HepG2 (cell line): ENCODE results near the gene RPL3. TPM values are rescaled to one million over a fixed set of nuclear protein-coding genes. Genes with fewer than 3 reads are reported as not detected.
A peak's percentile ranks its signal among the peaks of the same experiment; 100 is the strongest.

ENCODE experiments used
- ATAC-seq: fragments of 200-7000 bp; cut with Tn5 transposase; 3 replicates; pipeline ENCODE4 v1.9.1; 2020; ENCODE audit warnings: mild to moderate bottlenecking, moderate library complexity
- BruUV-seq: library from RNA; stranded (reverse); fragments of 400-500 nt; replicated peaks from 2 replicates; lab custom pipeline; 2021; lab: Mats Ljungman, UMichigan
- CTCF ChIA-PET: fragments of 300-600 bp; formaldehyde crosslinking; extraction: SDS; loops from one replicate; lab custom pipeline; 2021; ENCODE audit warnings: low total read pairs, inconsistent platforms, low intra/inter-chr PET ratio; lab: Yijun Ruan, JAX
- POLR2A ChIA-PET: fragments of 350-600 bp; sonication (Branson Sonifier 250); formaldehyde crosslinking; loops from one replicate; lab custom pipeline; 2020; ENCODE audit warnings: antibody characterized with exemption, inconsistent platforms; lab: Yijun Ruan, JAX
- DNase-seq: peaks from one replicate; pipeline ENCODE4 v3.0.0-alpha.2; 2015; ENCODE audit warnings: low spot score
- FAIRE-seq: peaks from 3 replicates; lab custom pipeline; 2011; peaks lifted over from hg19 to GRCh38; lab: Jason Lieb, UNC
- H2AFZ ChIP-seq: one replicate; pipeline ENCODE4 v1.6.1; 2011; ENCODE audit warnings: low read length, inconsistent platforms
- H3K27ac ChIP-seq: fragments of 300-600 bp; 3 replicates; pipeline ENCODE4 v1.8.0; 2011; ENCODE audit warnings: mixed run types, mild to moderate bottlenecking, mixed read lengths, low read length, inconsistent platforms; ENCODE audit not compliant: insufficient read depth; ENCODE audit errors: extremely low read length
- H3K27me3 ChIP-seq, 2 experiments: fragments of 200-600 bp in 1 of 2; 2 replicates in 1 of 2; 3 replicates in 1 of 2; pipeline versions ENCODE4 v1.6.0 to v1.8.0; 2011; ENCODE audit warnings: low read length in 2 of 2, mild to moderate bottlenecking in 2 of 2, moderate library complexity in 2 of 2, inconsistent platforms in 1 of 2; ENCODE audit not compliant: insufficient read depth in 2 of 2, control insufficient read depth in 1 of 2
- H3K36me3 ChIP-seq, 2 experiments: fragments of 200-600 bp in 1 of 2; replicated peaks in 1 of 2; 2 replicates in 1 of 2; 3 replicates in 1 of 2; pipeline versions ENCODE4 v1.5.1 to v1.8.0; 2011; ENCODE audit warnings: low read length in 2 of 2, inconsistent platforms in 1 of 2; ENCODE audit not compliant: insufficient read depth in 2 of 2, control insufficient read depth in 1 of 2
- H3K4me1 ChIP-seq: 2 replicates; pipeline ENCODE4 v1.5.1; 2012; ENCODE audit warnings: low read length, inconsistent platforms; ENCODE audit not compliant: insufficient read depth
- H3K4me2 ChIP-seq: 2 replicates; pipeline ENCODE4 v1.6.0; 2011; ENCODE audit warnings: low read depth, low read length, inconsistent platforms
- H3K4me3 ChIP-seq, 3 experiments: fragments of 200-600 bp in 1 of 3; sonication (generic), shearing (Covaris generic) in 1 of 3; replicated peaks in 1 of 3; 2 replicates each; pipeline ENCODE4 v1.5.1; 2011 to 2016; ENCODE audit warnings: low read length in 3 of 3, inconsistent platforms in 2 of 3, low read depth in 2 of 3, mild to moderate bottlenecking in 2 of 3, control low read depth in 1 of 3, mixed read lengths in 1 of 3; ENCODE audit not compliant: insufficient read depth in 1 of 3
- H3K79me2 ChIP-seq: one replicate; pipeline ENCODE4 v1.6.1; 2011; ENCODE audit warnings: low read length, inconsistent platforms; ENCODE audit not compliant: insufficient read depth
- H3K9ac ChIP-seq: 2 replicates; pipeline ENCODE4 v1.6.0; 2011; ENCODE audit warnings: mild to moderate bottlenecking, low read depth, low read length, inconsistent platforms; ENCODE audit not compliant: insufficient read depth
- H3K9me3 ChIP-seq: 2 replicates; pipeline ENCODE4 v1.5.1; 2012; ENCODE audit warnings: mild to moderate bottlenecking, low read length
- H4K20me1 ChIP-seq: 2 replicates; pipeline ENCODE4 v1.6.0; 2011; ENCODE audit warnings: inconsistent platforms, mild to moderate bottlenecking, low read length, moderate library complexity; ENCODE audit not compliant: insufficient read depth
- ARNT ChIP-seq: fragments of 450-650 bp; IDR thresholded peaks from 2 replicates; pipeline ENCODE4 v1.6.1; 2017
- BRD4 ChIP-seq: sonication (generic); formaldehyde crosslinking; IDR thresholded peaks from 2 replicates; pipeline ENCODE4 v1.4.0; 2020; ENCODE audit warnings: missing genetic modification reagents
- CCDC6 ChIP-seq: sonication (generic); formaldehyde crosslinking; IDR thresholded peaks from 2 replicates; pipeline ENCODE4 v1.8.1; 2022; ENCODE audit warnings: mild to moderate bottlenecking, missing genetic modification reagents, moderate library complexity
- DRAP1 ChIP-seq: IDR thresholded peaks from 2 replicates; pipeline ENCODE4 v1.6.1; 2016; ENCODE audit warnings: missing genetic modification reagents, missing compliant biosample characterization
- HNRNPL ChIP-seq: fragments of 200-400 bp; formaldehyde crosslinking; IDR thresholded peaks from 2 replicates; pipeline ENCODE4 v1.6.1; 2017; ENCODE audit warnings: mild to moderate bottlenecking, low read depth, low read length
- KDM2A ChIP-seq: sonication (generic); formaldehyde crosslinking; IDR thresholded peaks from 2 replicates; pipeline ENCODE4 v1.4.0; 2020; ENCODE audit warnings: low read depth, missing genetic modification reagents, borderline replicate concordance
- MXD3 ChIP-seq: IDR thresholded peaks from 2 replicates; pipeline ENCODE4 v1.6.1; 2016; ENCODE audit warnings: mild to moderate bottlenecking, missing biosample characterization, missing genetic modification reagents
- NFIC ChIP-seq: IDR thresholded peaks from 2 replicates; pipeline ENCODE4 v1.6.1; 2012; ENCODE audit warnings: mild to moderate bottlenecking, low read length, inconsistent platforms
- PCBP2 ChIP-seq: fragments of 200-400 bp; formaldehyde crosslinking; optimal IDR thresholded peaks from 2 replicates; pipeline ENCODE3; 2018; ENCODE audit warnings: low read length, low read depth; ENCODE audit not compliant: poor library complexity, severe bottlenecking
- POLR2A ChIP-seq, 2 experiments: IDR thresholded peaks; 2 replicates each; pipeline ENCODE4 v1.6.1; 2011; ENCODE audit warnings: low read depth in 2 of 2, low read length in 2 of 2, mild to moderate bottlenecking in 1 of 2, moderate library complexity in 1 of 2; ENCODE audit not compliant: insufficient read depth in 1 of 2
- POLR2G ChIP-seq: fragments of 200-400 bp; formaldehyde crosslinking; IDR thresholded peaks from 2 replicates; pipeline ENCODE4 v1.6.1; 2018; ENCODE audit warnings: mild to moderate bottlenecking, low read depth, low read length, moderate library complexity
- RARG ChIP-seq: sonication (generic); formaldehyde crosslinking; IDR thresholded peaks from 2 replicates; pipeline ENCODE4 v1.4.0; 2020; ENCODE audit warnings: low read depth, mild to moderate bottlenecking, missing genetic modification reagents
- RBM22 ChIP-seq: fragments of 200-400 bp; formaldehyde crosslinking; optimal IDR thresholded peaks from 2 replicates; pipeline ENCODE3; 2017; ENCODE audit warnings: mild to moderate bottlenecking, low read length, moderate library complexity
- REL ChIP-seq: sonication (generic); formaldehyde crosslinking; conservative IDR thresholded peaks from 2 replicates; pipeline ENCODE4 v1.8.0; 2022; ENCODE audit warnings: mild to moderate bottlenecking, missing genetic modification reagents, moderate library complexity
- TBX2 ChIP-seq: sonication (generic); formaldehyde crosslinking; IDR thresholded peaks from 2 replicates; pipeline ENCODE4 v1.5.0; 2020; ENCODE audit warnings: missing genetic modification reagents, mild to moderate bottlenecking, borderline replicate concordance
- TCF12 ChIP-seq, 2 experiments: fragments of 450-650 bp in 1 of 2; sonication (generic) in 1 of 2; formaldehyde crosslinking in 1 of 2; IDR thresholded peaks; 2 replicates each; pipeline versions ENCODE4 v1.6.1 to v1.8.0; 2017 to 2022; ENCODE audit warnings: antibody characterized with exemption in 1 of 2, mild to moderate bottlenecking in 1 of 2, missing genetic modification reagents in 1 of 2, moderate library complexity in 1 of 2
- U2AF1 ChIP-seq: fragments of 200-400 bp; formaldehyde crosslinking; optimal IDR thresholded peaks from 2 replicates; pipeline ENCODE3; 2017; ENCODE audit warnings: mild to moderate bottlenecking, low read depth, low read length
- ZBTB7B ChIP-seq: sonication (generic); formaldehyde crosslinking; IDR thresholded peaks from 2 replicates; pipeline ENCODE4 v1.4.0; 2020; ENCODE audit warnings: missing genetic modification reagents
- ZFP1 ChIP-seq: IDR thresholded peaks from 2 replicates; pipeline ENCODE4 v1.6.1; 2016
- ZMYM3 ChIP-seq: sonication (generic); formaldehyde crosslinking; IDR thresholded peaks from 2 replicates; pipeline ENCODE4 v1.5.1; 2020; ENCODE audit warnings: mild to moderate bottlenecking, missing genetic modification reagents
- ZNF235 ChIP-seq: sonication (generic); formaldehyde crosslinking; IDR thresholded peaks from 2 replicates; pipeline ENCODE4 v1.8.1; 2023; ENCODE audit warnings: mild to moderate bottlenecking, missing genetic modification reagents, borderline replicate concordance
- ZNF260 ChIP-seq: sonication (generic); formaldehyde crosslinking; IDR thresholded peaks from 2 replicates; pipeline ENCODE4 v1.4.0; 2020; ENCODE audit warnings: missing genetic modification reagents, low read depth, mild to moderate bottlenecking, borderline replicate concordance
- ZNF414 ChIP-seq: sonication (generic); formaldehyde crosslinking; IDR thresholded peaks from 2 replicates; pipeline ENCODE4 v1.5.0; 2020; ENCODE audit warnings: missing genetic modification reagents
- ZNF451 ChIP-seq: sonication (generic); formaldehyde crosslinking; IDR thresholded peaks from 2 replicates; pipeline ENCODE4 v1.5.0; 2020; ENCODE audit warnings: mild to moderate bottlenecking, missing genetic modification reagents
- ZNF644 ChIP-seq: IDR thresholded peaks from 2 replicates; pipeline ENCODE4 v1.6.1; 2016; ENCODE audit warnings: low read depth
- ZNF713 ChIP-seq: sonication (generic); formaldehyde crosslinking; IDR thresholded peaks from 2 replicates; pipeline ENCODE4 v1.4.0; 2020; ENCODE audit warnings: mild to moderate bottlenecking, missing genetic modification reagents
- WGBS: methylation state at CpG from one replicate; pipeline ENCODE4 v1.1.6; 2017; ENCODE audit warnings: low lambda C conversion rate; 5-methylcytosine and 5-hydroxymethylcytosine counted together
- in situ Hi-C: cut with HindIII; loops from 2 replicates; pipeline ENCODE4 v1.10.0; 2017; ENCODE audit warnings: low pct_unique_long_range_greater_than_20kb; ENCODE audit not compliant: extremely low pct_ligation_motif_present
- intact Hi-C: fragments of 100-400 bp; cut with micrococcal nuclease; formaldehyde crosslinking; loops from one replicate; pipeline ENCODE4 v1.10.0; 2022; ENCODE audit not compliant: unreplicated experiment
- polyA plus RNA-seq, 8 experiments: library from polyadenylated mRNA; depleted of rRNA in 3 of 8; stranded (reverse) in 7 of 8; unstranded in 1 of 8; fragments of >200 nt; fragmentation: Illumina TruSeq in 4 of 8; extraction: Trizol in 4 of 8; gene quantifications; 2 replicates each; pipeline versions ENCODE4 v1.2.1 to v1.2.3, GENCODE V29; 2011 to 2016; ENCODE audit warnings: low read depth in 4 of 8, missing spikeins in 1 of 8, mixed read lengths in 1 of 8; ENCODE audit not compliant: insufficient read depth in 1 of 8
- total RNA-seq, 5 experiments: library from RNA; depleted of rRNA; stranded (reverse); fragments of >200 nt; fragmentation: Illumina TruSeq; extraction: Trizol; gene quantifications; 2 replicates each; pipeline ENCODE4 v1.2.3, GENCODE V29; 2016; ENCODE audit warnings: low read depth in 1 of 5

Gene RPL3
- total and polyA plus RNA-seq, 2 of the 13 experiments (the other 11 are each of a cell fraction or from before 2014, with no cell fraction given): 1,051 to 3,279 TPM

- WGBS: 37% methylated on average over 9 of the region's 9 CpGs
- no peak for FAIRE-seq
- H3K36me3 ChIP-seq: peaks cover 41 to 65% of the 10 kb centered on the region in 2 experiments
- no peak for DNase-seq
- no peaks in the 10 kb centered on the region; a peak in 1 of 5 replicates for H3K27me3 ChIP-seq
- H3K9me3 ChIP-seq: no peaks in the 10 kb centered on the region
- H3K9ac ChIP-seq: peak overlapping the region; percentile 98
- peaks cover 53% of the 10 kb centered on the region for H3K4me1 ChIP-seq
- intact Hi-C loops (loop anchor here (5.0 kb wide), 1 partner anchor 75 kb away; the partner anchor contains the start of gene PDGFB), in situ Hi-C loops (no loop called here)
- H3K4me2 ChIP-seq: peak overlapping the region; percentile 94
- peaks cover 46% of the 10 kb centered on the region for H3K79me2 ChIP-seq
- no TSS peak for BruUV-seq
- no peak for ATAC-seq
- peaks cover 69% of the 10 kb centered on the region for H4K20me1 ChIP-seq
- H2AFZ ChIP-seq: no peak overlapping the region
- POLR2A ChIA-PET: interaction anchor here (0.8 to 5.2 kb wide), 13 partner anchors 7 to 205 kb away, joined by 4 to 93 read pairs (median 25); partner anchors contain the start of gene ATF4
- peak overlapping the region; percentile 76 to 94 (median 87) for H3K4me3 ChIP-seq
- H3K27ac ChIP-seq: peak overlapping the region; percentile 97
- CTCF ChIA-PET: no interaction called here
- TF ChIP-seq ZNF414 (CRISPR knock-in tag) (no peak), POLR2G (0 out of 2 replicates have a peak, but pooled peaks have one; percentile 11), TCF12 (IDR thresholded peaks at IDR 0.05) (no peak), TCF12 (CRISPR knock-in tag; IDR thresholded peaks at IDR 0.05) (no peak), U2AF1 (no peak), REL (CRISPR knock-in tag) (no peak), RARG (CRISPR knock-in tag) (no peak), ZNF713 (no peak), TBX2 (CRISPR knock-in tag) (0 out of 2 replicates have a peak, but pooled peaks have one; percentile 34), HNRNPL (0 out of 2 replicates have a peak, but pooled peaks have one; percentile 7), RBM22 (peak; percentile 82), KDM2A (no peak), NFIC (no peak), ZNF260 (CRISPR knock-in tag) (no peak), POLR2A (IDR thresholded peaks at IDR 0.05; ENCODE audit: insufficient read depth in 1 of 2, low read depth in 2 of 2, low read length in 2 of 2) (peak; percentile 39 to 41), ZNF644 (CRISPR knock-in tag) (no peak), MXD3 (CRISPR knock-in tag) (no peak), CCDC6 (no peak), ZMYM3 (no peak), ZBTB7B (CRISPR knock-in tag) (no peak; the same call in 1 of the 2 replicates), ZFP1 (CRISPR knock-in tag) (no peak), ZNF235 (CRISPR knock-in tag) (no peak), ARNT (no peak), BRD4 (no peak), DRAP1 (CRISPR knock-in tag) (no peak), PCBP2 (no peak), ZNF451 (CRISPR knock-in tag) (no peak)
Observed at GRCh38 chr22:39317084-39317774, 2.2 kb downstream of the RPL3 start.
